Left renal cortex interstitium (tissue), 4 donors: ENCODE measurements around the gene MTERF2. TPM values are rescaled to one million over a fixed set of nuclear protein-coding genes. Genes with fewer than 3 reads are reported as not detected.

Source experiments
- DNase-seq, 4 donors: peaks; one replicate each; pipeline ENCODE4 v3.0.0-alpha.2; 2013; ENCODE audit warnings: low read depth in 4 of 4, low spot score in 2 of 4, missing footprints in 1 of 4
- polyA plus RNA-seq, 4 donors: library from polyadenylated mRNA; unstranded; fragments of 120-200 nt; gene quantifications; one replicate each; pipeline ENCODE4 v1.2.1, GENCODE V29; 2013; ENCODE audit not compliant: insufficient read length in 4 of 4

Gene MTERF2
- polyA plus RNA-seq, 4 donors: 30.0 to 40.3 (median 31.3) TPM

- no peak for DNase-seq
Observed at GRCh38 chr12:106994579-106995220, 7.8 kb upstream of the MTERF2 start.

GRCh38 chr12:106987846-106988245 is 900 bp upstream of the MTERF2 start:
- no peak for DNase-seq

DNA sequence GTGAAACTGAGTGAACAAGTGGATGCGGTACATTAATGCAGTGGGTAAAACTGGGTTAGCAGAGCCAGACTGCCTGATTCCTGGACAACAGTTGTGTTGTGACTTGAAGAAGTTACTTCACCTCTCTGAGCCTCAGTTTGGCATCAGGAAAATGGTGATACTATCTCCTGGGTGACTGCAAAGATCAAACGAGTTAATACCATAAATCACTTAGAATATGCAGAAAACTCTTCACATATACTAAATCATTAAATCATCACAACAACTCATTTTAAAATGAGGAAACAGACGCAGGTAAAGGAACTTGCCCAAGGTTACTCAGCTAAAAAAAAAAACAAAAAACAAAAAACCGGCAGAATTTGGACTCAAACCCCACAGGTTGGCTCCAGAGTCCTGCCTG is 811 bp downstream of the MTERF2 start:
- no peak for DNase-seq

GRCh38 chr12:106985479-106985878 is 1.5 kb downstream of the MTERF2 start:
- DNase-seq: no peak

DNA sequence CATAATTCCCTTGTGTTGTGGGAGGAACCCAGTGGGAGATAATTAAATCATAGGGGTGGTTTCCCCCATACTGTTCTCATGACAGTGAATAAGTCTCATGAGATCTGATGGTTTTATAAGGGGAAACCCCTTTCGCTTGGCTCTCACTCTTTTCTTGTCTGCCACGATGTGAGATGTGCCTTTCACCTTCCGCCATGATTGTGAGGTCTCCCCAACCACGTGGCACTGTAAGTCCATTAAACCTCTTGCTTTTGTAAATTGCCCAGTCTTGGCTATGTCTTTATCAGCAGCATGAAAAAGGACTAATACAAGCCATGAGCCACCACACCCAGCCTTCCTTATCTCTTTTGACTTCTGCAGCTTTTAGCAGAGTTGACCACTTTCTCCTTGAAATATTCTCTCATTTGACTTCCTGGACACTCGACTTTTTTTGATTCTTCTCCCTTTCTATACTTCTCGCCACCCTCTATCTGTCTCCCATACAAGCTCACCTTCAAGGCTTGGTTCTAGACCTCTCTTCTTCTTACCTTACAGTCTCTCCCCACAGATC is 2.3 kb downstream of the MTERF2 start:
- DNase-seq: no peak

- no peak for DNase-seq
Observed at GRCh38 chr12:106982229-106982628, 4.7 kb downstream of the MTERF2 start.

DNA sequence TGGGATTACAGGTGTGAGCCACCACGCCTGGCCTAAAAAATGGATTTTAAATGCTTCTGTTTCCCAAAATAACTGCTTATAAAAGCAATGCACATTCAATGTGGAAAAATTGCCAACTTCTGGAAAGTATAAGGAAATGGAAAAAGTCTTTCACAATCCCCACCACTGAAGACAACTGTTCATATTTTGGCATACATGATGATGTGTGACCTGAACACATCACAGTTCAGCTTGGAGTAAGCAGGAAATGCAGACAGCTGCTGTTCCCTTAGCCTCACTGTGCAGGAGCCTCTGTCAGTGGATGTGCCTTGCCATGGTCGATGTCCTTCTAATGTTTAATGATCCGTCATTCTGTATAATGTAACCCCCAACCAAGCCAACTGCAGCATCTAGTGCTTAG is 5.2 kb downstream of the MTERF2 start:
- no peak for DNase-seq

- DNase-seq: no peak
Observed at GRCh38 chr12:106980944-106981343, 6.0 kb downstream of the MTERF2 start.

- no peak for DNase-seq
Observed at GRCh38 chr12:106978035-106978800, 8.7 kb downstream of the MTERF2 start.

GRCh38 chr12:106976668-106977067 is 10.3 kb downstream of the MTERF2 start:
- DNase-seq: no peak

- no peak for DNase-seq
Observed at GRCh38 chr12:106975993-106976658, 10.8 kb downstream of the MTERF2 start.

DNA sequence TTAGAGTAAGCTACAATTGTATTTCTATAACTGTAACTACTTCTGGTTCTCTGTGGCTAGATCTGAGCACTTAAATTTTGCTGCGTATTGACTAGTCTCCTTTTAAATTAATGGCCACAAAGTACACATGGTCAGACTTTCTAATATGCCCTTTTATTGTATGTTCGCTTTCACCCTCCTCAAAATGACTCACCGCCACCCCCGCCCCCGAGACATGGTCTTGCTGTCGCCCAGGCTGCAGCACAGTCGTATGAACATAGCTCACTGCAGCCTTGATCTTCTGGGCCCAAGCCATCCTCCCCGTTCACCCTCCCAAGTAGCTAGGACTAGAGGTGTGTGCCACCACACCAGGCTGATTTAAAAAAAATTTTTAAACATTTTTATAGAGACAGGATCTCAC is 11.8 kb downstream of the MTERF2 start:
- DNase-seq: no peak

DNA sequence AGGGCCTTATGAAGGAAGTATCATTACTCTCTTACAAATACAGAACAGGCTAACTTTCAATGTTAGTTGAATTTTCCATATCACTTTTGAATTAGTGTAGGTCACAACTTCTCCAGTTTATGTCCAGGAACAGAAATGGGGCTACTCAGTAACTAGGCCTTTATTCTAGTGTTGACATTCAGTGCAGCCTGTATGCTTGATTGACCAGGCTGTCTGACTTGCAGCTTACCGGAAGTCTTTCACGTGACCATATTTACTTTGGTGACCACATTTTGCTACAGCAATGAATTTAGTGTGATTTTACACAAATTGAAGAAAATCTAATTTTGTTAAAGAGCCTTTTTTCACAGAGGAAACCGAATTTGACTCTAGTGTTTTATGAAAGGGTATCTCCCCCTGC is 12.4 kb downstream of the MTERF2 start:
- DNase-seq: no peak

DNA sequence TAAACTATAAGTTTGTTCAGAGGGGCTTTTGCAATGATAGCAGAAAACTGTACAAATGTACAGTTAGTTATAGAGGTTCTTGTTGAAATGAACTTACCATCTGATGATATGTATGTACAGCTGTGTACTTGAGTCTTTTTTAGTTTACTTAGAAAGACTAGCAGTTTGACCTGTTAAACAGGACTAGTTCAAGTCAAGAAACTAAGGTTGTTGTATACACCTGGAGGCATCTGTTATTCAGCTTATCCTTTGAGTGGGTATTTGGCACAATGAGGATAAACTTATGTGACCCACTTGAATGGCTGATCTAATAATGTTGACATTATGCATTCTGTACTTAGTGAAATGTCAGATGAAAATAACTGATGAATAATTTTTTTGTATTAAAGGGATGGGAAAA is 13.4 kb downstream of the MTERF2 start:
- DNase-seq: no peak

DNA sequence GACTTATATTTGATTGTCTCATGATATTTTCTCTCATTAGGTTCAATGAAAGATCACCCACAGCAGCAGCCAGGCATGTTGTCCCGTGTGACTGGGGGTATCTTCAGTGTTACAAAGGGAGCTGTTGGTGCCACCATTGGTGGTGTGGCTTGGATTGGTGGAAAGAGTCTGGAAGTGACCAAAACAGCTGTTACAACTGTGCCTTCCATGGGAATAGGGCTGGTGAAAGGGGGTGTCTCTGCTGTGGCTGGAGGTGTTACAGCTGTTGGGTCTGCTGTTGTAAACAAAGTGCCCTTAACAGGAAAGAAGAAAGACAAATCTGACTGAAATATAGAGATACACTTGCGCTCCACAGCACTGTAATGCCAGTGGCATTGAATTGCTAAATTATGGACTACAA is 15.9 kb downstream of the MTERF2 start:
- DNase-seq: no peak

GRCh38 chr12:106964526-106964925 is 22.4 kb downstream of the MTERF2 start:
- DNase-seq: no peak

DNA sequence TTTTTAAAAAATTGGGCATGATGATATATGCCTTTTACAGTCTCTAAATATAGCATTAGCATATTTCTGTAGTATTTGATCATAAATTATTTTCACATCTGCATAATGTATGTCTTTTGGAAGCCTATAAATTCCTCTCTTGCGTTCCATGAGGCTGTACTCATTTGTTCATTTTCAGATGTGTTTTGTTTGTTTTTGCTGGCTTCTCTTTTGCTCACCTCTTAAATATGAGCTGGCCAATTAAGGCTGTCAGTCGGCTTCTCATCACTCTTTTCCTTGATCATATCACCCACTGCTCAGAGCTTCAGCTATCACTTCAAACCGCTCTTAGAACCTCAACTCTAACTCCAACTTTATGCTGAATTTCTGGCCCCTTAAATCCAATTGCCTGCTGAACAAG is 24.7 kb downstream of the MTERF2 start:
- no peak for DNase-seq

- no peak for DNase-seq
Observed at GRCh38 chr12:106960443-106960842, 26.5 kb downstream of the MTERF2 start.

GRCh38 chr12:106957583-106957982 is 29.4 kb downstream of the MTERF2 start:
- no peak for DNase-seq

- peak in 3 of 4 donors; percentile 51 to 58 (median 54) for DNase-seq
Observed at GRCh38 chr12:106956048-106956578, 30.8 kb downstream of the MTERF2 start.

DNA sequence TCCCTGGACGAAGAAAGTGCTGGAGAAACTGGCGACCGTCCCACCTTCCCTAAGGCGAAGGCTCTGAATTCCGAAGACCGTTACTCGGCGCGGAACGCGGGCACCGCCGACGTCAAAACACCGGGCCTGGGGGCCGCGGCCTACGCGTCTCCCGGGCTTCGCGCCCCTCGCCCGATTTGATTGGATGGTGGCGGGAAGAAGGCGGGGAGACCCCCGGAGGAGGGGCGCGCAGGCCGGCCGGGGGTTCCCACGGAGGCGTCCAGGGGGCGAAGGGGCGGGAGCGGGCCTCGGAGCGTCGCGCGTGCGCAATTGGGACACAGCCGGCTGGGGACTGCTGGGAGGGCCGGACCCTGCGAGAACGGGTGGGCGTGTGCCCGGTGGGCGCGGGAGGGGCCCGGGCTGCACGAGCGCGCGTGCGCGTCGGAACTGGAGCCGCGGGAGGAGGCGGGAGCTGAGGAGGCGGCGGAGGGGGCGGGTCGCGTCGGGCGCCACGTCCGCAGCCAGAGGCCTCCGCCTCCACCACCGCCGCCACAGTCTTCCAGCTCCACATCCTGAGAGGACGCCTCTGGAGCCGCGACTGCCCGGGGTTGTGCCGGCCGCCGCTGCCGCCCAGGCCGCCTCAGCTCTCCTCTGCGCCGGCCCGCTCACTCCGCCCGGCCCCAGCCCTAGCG is 31.4 kb downstream of the MTERF2 start, which contains the start of gene TMEM263:
TMEM263 (plus strand) TSS at position 531 of the 671 bp plus-strand sequence. CDS start 11,210 bp downstream, outside the sequence.
- DNase-seq: peak; percentile 83 to 96 (median 94)
